Activated CD4-positive, alpha-beta T cell treated with anti-CD3 and anti-CD28 coated beads, Interleukin-2, amount 50 U/mL, for 4 hours (primary cell): Measurements from ENCODE around the gene ORAI2.
"Not testable (repeated sequence)": the region's sequence is repeated elsewhere in the genome, so short reads cannot be mapped to it uniquely, and the experiment has no call there.

ENCODE experiments used
- DNase-seq, 2 experiments: peaks; one replicate each; pipeline ENCODE4 v3.0.0-alpha.2; 2020

The ORAI2 gene

GRCh38 chr7:102433219-102434038, at the start of gene ORAI2:
Gene ORAI2 (plus strand): TSS chr7:102433575. CDS start chr7:102438957, 5,382 bp downstream.
- DNase-seq: peak; percentile 79 to 85

GRCh38 chr7:102387064-102387463, 46.3 kb upstream of the ORAI2 start:
- no peak for DNase-seq

- no peak for DNase-seq
Observed at GRCh38 chr7:102389810-102390209, 43.6 kb upstream of the ORAI2 start.

- peak; percentile 55 to 62 for DNase-seq
Observed at GRCh38 chr7:102390697-102391484, 42.5 kb upstream of the ORAI2 start.

GRCh38 chr7:102392330-102392729, 41.0 kb upstream of the ORAI2 start:
- DNase-seq: no peak

- no peak for DNase-seq
Observed at GRCh38 chr7:102393467-102393866, 39.9 kb upstream of the ORAI2 start.

- no peak for DNase-seq
Observed at GRCh38 chr7:102395592-102395872, 37.8 kb upstream of the ORAI2 start.

- DNase-seq: peak; percentile 76 to 80
Observed at GRCh38 chr7:102395873-102396709, 37.3 kb upstream of the ORAI2 start, which contains the start of gene PRKRIP1. Gene PRKRIP1 (plus strand): TSS chr7:102396363. CDS start chr7:102396412, 49 bp downstream.

GRCh38 chr7:102396710-102397019, 36.7 kb upstream of the ORAI2 start:
- no peak for DNase-seq

- no peak for DNase-seq
Observed at GRCh38 chr7:102398543-102398942, 34.8 kb upstream of the ORAI2 start.

- no peak for DNase-seq
Observed at GRCh38 chr7:102400360-102400759, 33.0 kb upstream of the ORAI2 start.

GRCh38 chr7:102403563-102403962, 29.8 kb upstream of the ORAI2 start:
- no peak for DNase-seq

- peak in 1 of 2 experiments; percentile 27 for DNase-seq
Observed at GRCh38 chr7:102404005-102404861, 29.1 kb upstream of the ORAI2 start.

GRCh38 chr7:102404862-102405188, 28.6 kb upstream of the ORAI2 start:
- not testable (repeated sequence) for DNase-seq

GRCh38 chr7:102407910-102408309, 25.5 kb upstream of the ORAI2 start:
- DNase-seq: no peak

- DNase-seq: not testable (repeated sequence)
Observed at GRCh38 chr7:102408530-102408929, 24.8 kb upstream of the ORAI2 start.

GRCh38 chr7:102409340-102409739, 24.0 kb upstream of the ORAI2 start:
- no peak for DNase-seq

- DNase-seq: no peak
Observed at GRCh38 chr7:102410123-102410522, 23.3 kb upstream of the ORAI2 start.

- no peak for DNase-seq
Observed at GRCh38 chr7:102410918-102411317, 22.5 kb upstream of the ORAI2 start.

GRCh38 chr7:102412548-102412947, 20.8 kb upstream of the ORAI2 start:
- DNase-seq: peak; percentile 37 to 43

GRCh38 chr7:102413091-102413490, 20.3 kb upstream of the ORAI2 start:
- no peak for DNase-seq

GRCh38 chr7:102413611-102414010, 19.8 kb upstream of the ORAI2 start:
- DNase-seq: no peak
